ENCODE results near the gene SMIM8.
A peak's percentile ranks its signal among the peaks of the same experiment; 100 is the strongest.

The SMIM8 gene

DNA sequence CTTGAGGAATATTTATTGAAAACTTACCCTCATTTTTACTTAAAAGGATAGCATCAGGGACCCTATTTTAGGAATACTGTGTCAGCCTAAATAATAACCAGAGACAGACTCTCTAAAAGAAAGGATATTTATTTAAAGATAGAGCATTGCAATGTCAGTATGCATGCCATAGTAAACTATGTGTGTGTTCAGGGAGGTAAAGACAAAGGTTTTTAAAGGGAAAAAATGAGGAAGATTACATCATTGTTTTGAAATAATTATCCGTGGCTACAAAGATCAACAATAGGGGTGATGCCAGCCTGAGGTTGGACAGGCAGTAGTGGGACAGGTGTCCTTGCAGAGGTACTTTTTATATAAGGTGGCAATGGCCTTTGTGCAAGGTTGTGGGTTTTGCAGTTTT is 61.6 kb downstream of the SMIM8 start:
- ChIA-PET CTCF (interaction anchor here (1.3 to 3.0 kb wide), 2 partner anchors 9 to 305 kb away, joined by 3 to 19 read pairs; no protein-coding TSS in a partner anchor), POLR2A (no interaction called here)
- no peak for TF ChIP-seq CTCF (IDR thresholded peaks at IDR 0.05; ENCODE audit: control extremely low read depth, extremely low read depth, low read depth, missing control alignments)
- no peak for DNase-seq (ENCODE audit: extremely low spot score)

GRCh38 chr6:87384449-87384848 is 62.1 kb downstream of the SMIM8 start:
- POLR2A ChIA-PET: no interaction called here
- no peak for TF ChIP-seq CTCF (IDR thresholded peaks at IDR 0.05; ENCODE audit: control extremely low read depth, extremely low read depth, low read depth, missing control alignments)
- DNase-seq (ENCODE audit: extremely low spot score): no peak
- CTCF ChIA-PET: interaction anchor here (1.3 to 3.0 kb wide), 2 partner anchors 9 to 305 kb away, joined by 3 to 19 read pairs; no protein-coding TSS in a partner anchor

- POLR2A ChIA-PET: no interaction called here
- peak; percentile 73 for TF ChIP-seq CTCF (IDR thresholded peaks at IDR 0.05; ENCODE audit: control extremely low read depth, extremely low read depth, low read depth, missing control alignments)
- CTCF ChIA-PET: interaction anchor here (0.7 to 4.2 kb wide), 8 partner anchors 9 to 1480 kb away, joined by 3 to 26 read pairs (median 8); no protein-coding TSS in a partner anchor
- DNase-seq (ENCODE audit: extremely low spot score): peak; percentile 48
These were observed 68.9 kb downstream of the SMIM8 start for GRCh38 chr6:87391334-87391733.
